K562 (cell line): ENCODE measurements around the gene PAF1. TPM values are rescaled to one million over a fixed set of nuclear protein-coding genes. Genes with fewer than 3 reads are reported as not detected.

Experiments used
- CBX3 ChIP-seq, 2 experiments: IDR thresholded peaks; 1 replicate in 1 of 2; 2 replicates in 1 of 2; pipeline ENCODE4 v1.6.1; 2012; ENCODE audit warnings: inconsistent platforms in 2 of 2, low read length in 2 of 2, borderline replicate concordance in 1 of 2, control low read depth in 1 of 2
- ERF ChIP-seq: fragments of 450-650 bp; formaldehyde crosslinking; IDR thresholded peaks from 2 replicates; pipeline ENCODE4 v1.4.0; 2020; ENCODE audit warnings: mild to moderate bottlenecking, mixed read lengths
- GABPB2 ChIP-seq: fragments of 250-450 bp; sonication (Bioruptor Pico); conservative IDR thresholded peaks from 2 replicates; pipeline ENCODE4 v1.5.1; 2021; ENCODE audit warnings: mild to moderate bottlenecking
- KLF13 ChIP-seq: fragments of 450-650 bp; IDR thresholded peaks from 2 replicates; pipeline ENCODE4 v1.6.1; 2016; ENCODE audit warnings: missing genetic modification characterization, low read depth, mild to moderate bottlenecking, missing compliant biosample characterization, moderate library complexity, borderline replicate concordance
- MCM3 ChIP-seq: fragments of 450-650 bp; IDR thresholded peaks from 2 replicates; pipeline ENCODE4 v1.6.1; 2016
- PCBP1 ChIP-seq: fragments of 200-400 bp; formaldehyde crosslinking; IDR thresholded peaks from 2 replicates; pipeline ENCODE4 v1.6.1; 2018; ENCODE audit warnings: mild to moderate bottlenecking, low read depth, low read length; ENCODE audit not compliant: poor library complexity, severe bottlenecking
- PHF21A ChIP-seq: fragments of 450-650 bp; IDR thresholded peaks from 2 replicates; pipeline ENCODE4 v1.6.1; 2017; ENCODE audit warnings: low read depth, borderline replicate concordance
- RBFOX2 ChIP-seq: fragments of 200-400 bp; formaldehyde crosslinking; IDR thresholded peaks from 2 replicates; pipeline ENCODE4 v1.6.1; 2017; ENCODE audit warnings: low read depth, mild to moderate bottlenecking, low read length, moderate library complexity
- RBM22 ChIP-seq: fragments of 200-400 bp; formaldehyde crosslinking; IDR thresholded peaks from 2 replicates; pipeline ENCODE4 v1.6.1; 2018; ENCODE audit warnings: low read length, low read depth; ENCODE audit not compliant: poor library complexity, severe bottlenecking
- SAP30 ChIP-seq: fragments of 200-600 bp; sonication (generic); IDR thresholded peaks from 2 replicates; pipeline ENCODE4 v1.6.1; 2012; ENCODE audit warnings: borderline replicate concordance, low read depth, mild to moderate bottlenecking, moderate library complexity, low read length, control low read depth, inconsistent platforms; ENCODE audit not compliant: insufficient read depth, poor library complexity, severe bottlenecking
- TCF15 ChIP-seq: fragments of 250-450 bp; sonication (Bioruptor Pico); IDR thresholded peaks from 2 replicates; pipeline ENCODE4 v1.8.0; 2022; ENCODE audit warnings: moderate library complexity, mild to moderate bottlenecking, inconsistent platforms
- ZFP1 ChIP-seq: fragments of 450-650 bp; formaldehyde crosslinking; IDR thresholded peaks from 2 replicates; pipeline ENCODE4 v1.4.0; 2020; ENCODE audit warnings: mild to moderate bottlenecking, mixed read lengths
- ZNF3 ChIP-seq: fragments of 250-450 bp; sonication (Bioruptor Pico); IDR thresholded peaks from 2 replicates; pipeline ENCODE4 v1.5.0; 2021; ENCODE audit warnings: mild to moderate bottlenecking, moderate library complexity
- ZNF316 ChIP-seq: fragments of 450-650 bp; IDR thresholded peaks from 2 replicates; pipeline ENCODE4 v1.6.1; 2016
- ZNF57 ChIP-seq: fragments of 450-650 bp; formaldehyde crosslinking; IDR thresholded peaks from 2 replicates; pipeline ENCODE4 v1.4.0; 2020; ENCODE audit warnings: mild to moderate bottlenecking, moderate library complexity
- polyA plus RNA-seq, 8 experiments: library from polyadenylated mRNA; depleted of rRNA in 4 of 8; stranded (reverse) in 5 of 8; unstranded in 3 of 8; fragments of >200 nt; fragmentation: Nextera tagmentation in 2 of 8; fragmentation: Illumina TruSeq in 1 of 8; extraction: Ambion mirVana in 2 of 8; extraction: Trizol in 1 of 8; gene quantifications; 2 replicates each; pipeline versions ENCODE4 v1.2.1 to v1.2.3, GENCODE V29; 2011 to 2014; ENCODE audit warnings: inconsistent platforms in 1 of 8, missing spikeins in 1 of 8
- total RNA-seq, 7 experiments: library from RNA; depleted of rRNA in 6 of 7; stranded (reverse); fragments of >200 nt in 6 of 7; fragmentation: Illumina TruSeq in 2 of 7; extraction: Trizol in 2 of 7; gene quantifications; 2 replicates each; pipeline versions ENCODE4 v1.2.1 to v1.2.3, GENCODE V29; 2011 to 2021; ENCODE audit warnings: low replicate concordance in 1 of 7
- TF ChIP-seq, protein P1 (sequence below): fragments of 450-650 bp; IDR thresholded peaks from 2 replicates; pipeline ENCODE4 v1.6.1; 2018; ENCODE audit warnings: mild to moderate bottlenecking, low read depth; ENCODE audit not compliant: partially characterized antibody
- TF ChIP-seq, protein P2 (sequence below), 3 experiments: fragments of 200-800 bp in 1 of 3; fragments of 250-450 bp in 1 of 3; fragments of 450-650 bp in 1 of 3; sonication (Bioruptor Pico) in 1 of 3; sonication (Bioruptor generic) in 1 of 3; formaldehyde crosslinking in 1 of 3; IDR thresholded peaks; 2 replicates each; pipeline versions ENCODE4 v1.6.1 to v1.8.0; 2016 to 2022; ENCODE audit warnings: mild to moderate bottlenecking in 2 of 3, missing genetic modification characterization in 2 of 3, missing compliant biosample characterization in 1 of 3, moderate library complexity in 1 of 3
- TF ChIP-seq, protein P3 (sequence below): sonication (generic); formaldehyde crosslinking; IDR thresholded peaks from 2 replicates; pipeline ENCODE4 v1.8.0; 2022; ENCODE audit warnings: mild to moderate bottlenecking, missing genetic modification reagents

Gene PAF1
- total and polyA plus RNA-seq, 9 of the 15 experiments (the other 6 are each of a cell fraction or from before 2014, with no cell fraction given), result 1.5 to 45.0 (median 33.8) TPM

DNA sequence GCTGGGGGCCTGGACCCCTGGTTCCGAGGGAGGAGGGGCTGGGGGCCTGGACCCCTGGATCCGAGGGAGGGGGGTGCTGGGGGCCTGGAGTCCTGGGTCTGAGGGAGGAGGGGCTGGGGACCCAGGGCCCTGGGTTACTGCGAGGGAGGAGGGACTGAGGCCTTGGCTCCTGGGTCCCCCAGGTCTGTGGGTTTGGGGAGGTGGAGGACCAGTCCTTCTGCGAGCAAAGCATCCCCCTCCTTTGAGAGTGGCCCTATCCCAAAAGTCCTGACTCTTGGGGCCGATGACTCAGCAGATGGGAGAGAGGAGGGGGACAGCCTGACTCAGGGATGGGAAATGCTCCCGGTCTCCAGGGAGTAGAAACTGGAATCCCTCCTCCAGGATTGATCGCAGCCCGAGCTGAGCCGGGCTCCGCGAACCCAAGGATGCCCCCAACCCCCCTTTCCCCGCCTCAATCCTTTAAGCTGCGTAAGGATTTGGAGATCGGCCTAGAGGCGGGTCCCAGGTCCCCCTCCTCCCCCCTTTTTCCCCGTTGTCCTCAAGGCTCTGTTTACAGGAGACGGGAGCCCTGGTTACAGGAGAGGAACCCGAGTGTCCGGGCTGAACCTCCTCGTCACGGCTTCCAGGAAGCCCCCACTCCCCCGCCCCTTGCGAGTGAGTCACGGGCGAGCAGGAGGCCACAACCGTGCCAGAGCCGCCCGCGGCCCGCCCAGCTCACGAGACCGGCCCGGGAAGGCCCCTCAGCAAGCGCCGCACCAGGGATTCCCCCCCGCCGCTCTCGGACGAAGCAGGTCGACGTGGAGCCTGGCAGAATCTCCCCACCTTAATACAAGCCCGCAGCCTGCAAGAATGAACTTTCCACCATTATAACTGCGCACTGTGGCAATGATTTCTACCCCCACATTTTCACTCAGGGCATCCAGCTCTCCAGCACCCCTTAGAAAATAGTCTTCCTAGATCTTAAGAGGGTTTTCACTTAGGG, 12.7 kb upstream of the PAF1 start (continued):
- TF ChIP-seq ZNF3, result no peak
- peak; percentile 76 for TF ChIP-seq RBFOX2
- no peak for TF ChIP-seq CBX3 (IDR thresholded peaks at IDR 0.05; ENCODE audit: borderline replicate concordance in 1 of 2, low read length in 2 of 2)
- no peak for TF ChIP-seq MCM3
- TF ChIP-seq, protein P1, sequence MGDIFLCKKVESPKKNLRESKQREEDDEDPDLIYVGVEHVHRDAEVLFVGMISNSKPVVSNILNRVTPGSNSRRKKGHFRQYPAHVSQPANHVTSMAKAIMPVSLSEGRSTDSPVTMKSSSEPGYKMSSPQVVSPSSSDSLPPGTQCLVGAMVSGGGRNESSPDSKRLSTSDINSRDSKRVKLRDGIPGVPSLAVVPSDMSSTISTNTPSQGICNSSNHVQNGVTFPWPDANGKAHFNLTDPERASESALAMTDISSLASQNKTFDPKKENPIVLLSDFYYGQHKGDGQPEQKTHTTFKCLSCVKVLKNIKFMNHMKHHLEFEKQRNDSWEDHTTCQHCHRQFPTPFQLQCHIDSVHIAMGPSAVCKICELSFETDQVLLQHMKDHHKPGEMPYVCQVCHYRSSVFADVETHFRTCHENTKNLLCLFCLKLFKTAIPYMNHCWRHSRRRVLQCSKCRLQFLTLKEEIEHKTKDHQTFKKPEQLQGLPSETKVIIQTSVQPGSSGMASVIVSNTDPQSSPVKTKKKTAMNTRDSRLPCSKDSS, result no peak
- no peak for TF ChIP-seq ZNF57
- TF ChIP-seq KLF13, result no peak
- TF ChIP-seq ERF (CRISPR knock-in tag), result no peak
- no peak for TF ChIP-seq PHF21A
- TF ChIP-seq, protein P2, sequence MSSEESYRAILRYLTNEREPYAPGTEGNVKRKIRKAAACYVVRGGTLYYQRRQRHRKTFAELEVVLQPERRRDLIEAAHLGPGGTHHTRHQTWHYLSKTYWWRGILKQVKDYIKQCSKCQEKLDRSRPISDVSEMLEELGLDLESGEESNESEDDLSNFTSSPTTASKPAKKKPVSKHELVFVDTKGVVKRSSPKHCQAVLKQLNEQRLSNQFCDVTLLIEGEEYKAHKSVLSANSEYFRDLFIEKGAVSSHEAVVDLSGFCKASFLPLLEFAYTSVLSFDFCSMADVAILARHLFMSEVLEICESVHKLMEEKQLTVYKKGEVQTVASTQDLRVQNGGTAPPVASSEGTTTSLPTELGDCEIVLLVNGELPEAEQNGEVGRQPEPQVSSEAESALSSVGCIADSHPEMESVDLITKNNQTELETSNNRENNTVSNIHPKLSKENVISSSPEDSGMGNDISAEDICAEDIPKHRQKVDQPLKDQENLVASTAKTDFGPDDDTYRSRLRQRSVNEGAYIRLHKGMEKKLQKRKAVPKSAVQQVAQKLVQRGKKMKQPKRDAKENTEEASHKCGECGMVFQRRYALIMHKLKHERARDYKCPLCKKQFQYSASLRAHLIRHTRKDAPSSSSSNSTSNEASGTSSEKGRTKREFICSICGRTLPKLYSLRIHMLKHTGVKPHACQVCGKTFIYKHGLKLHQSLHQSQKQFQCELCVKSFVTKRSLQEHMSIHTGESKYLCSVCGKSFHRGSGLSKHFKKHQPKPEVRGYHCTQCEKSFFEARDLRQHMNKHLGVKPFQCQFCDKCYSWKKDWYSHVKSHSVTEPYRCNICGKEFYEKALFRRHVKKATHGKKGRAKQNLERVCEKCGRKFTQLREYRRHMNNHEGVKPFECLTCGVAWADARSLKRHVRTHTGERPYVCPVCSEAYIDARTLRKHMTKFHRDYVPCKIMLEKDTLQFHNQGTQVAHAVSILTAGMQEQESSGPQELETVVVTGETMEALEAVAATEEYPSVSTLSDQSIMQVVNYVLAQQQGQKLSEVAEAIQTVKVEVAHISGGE (CRISPR knock-in tag; IDR thresholded peaks at IDR 0.05), result 0 out of 6 replicates have a peak, but pooled peaks of 1 of the 3 experiments have one; percentile 29
- no peak for TF ChIP-seq GABPB2 (CRISPR knock-in tag)
- no peak for TF ChIP-seq SAP30
- no peak for TF ChIP-seq RBM22
- TF ChIP-seq ZNF316, result peak; percentile 88
- TF ChIP-seq PCBP1, result no peak
- TF ChIP-seq, protein P3, sequence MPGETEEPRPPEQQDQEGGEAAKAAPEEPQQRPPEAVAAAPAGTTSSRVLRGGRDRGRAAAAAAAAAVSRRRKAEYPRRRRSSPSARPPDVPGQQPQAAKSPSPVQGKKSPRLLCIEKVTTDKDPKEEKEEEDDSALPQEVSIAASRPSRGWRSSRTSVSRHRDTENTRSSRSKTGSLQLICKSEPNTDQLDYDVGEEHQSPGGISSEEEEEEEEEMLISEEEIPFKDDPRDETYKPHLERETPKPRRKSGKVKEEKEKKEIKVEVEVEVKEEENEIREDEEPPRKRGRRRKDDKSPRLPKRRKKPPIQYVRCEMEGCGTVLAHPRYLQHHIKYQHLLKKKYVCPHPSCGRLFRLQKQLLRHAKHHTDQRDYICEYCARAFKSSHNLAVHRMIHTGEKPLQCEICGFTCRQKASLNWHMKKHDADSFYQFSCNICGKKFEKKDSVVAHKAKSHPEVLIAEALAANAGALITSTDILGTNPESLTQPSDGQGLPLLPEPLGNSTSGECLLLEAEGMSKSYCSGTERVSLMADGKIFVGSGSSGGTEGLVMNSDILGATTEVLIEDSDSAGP (CRISPR knock-in tag), result no peak
- no peak for TF ChIP-seq ZFP1 (CRISPR knock-in tag)
- no peak for TF ChIP-seq TCF15 (CRISPR knock-in tag)
